ENCODE results near the gene PCDH17. TPM values are rescaled to one million over a fixed set of nuclear protein-coding genes. Genes with fewer than 3 reads are reported as not detected.

The PCDH17 gene
- total and polyA plus RNA-seq, 2 of the 8 experiments (the other 6 are each of a cell fraction or from before 2014, with no cell fraction given): 0.20 to 0.60 TPM

GRCh38 chr13:57748096-57748495 lies 116.6 kb downstream of the PCDH17 start:
- no peak overlapping the region for H4K8ac ChIP-seq (ENCODE audit: extremely low read depth, insufficient read depth, low read length)
- no peak overlapping the region for H3K56ac ChIP-seq (replicated peaks; ENCODE audit: insufficient read length, low read depth, low read length)
- H3K4ac ChIP-seq (replicated peaks; ENCODE audit: insufficient read length, low read depth, low read length): no peak overlapping the region
- H2BK12ac ChIP-seq (ENCODE audit: low read depth, low read length): no peak overlapping the region
- H3K27me3 ChIP-seq (replicated peaks in 1 of 4; ENCODE audit: control insufficient read depth in 3 of 4, extremely low read depth in 1 of 4, insufficient read depth in 3 of 4, low read length in 3 of 4): no peaks in the 10 kb centered on the region
- no peaks in the 10 kb centered on the region for H3K4me1 ChIP-seq (replicated peaks in 1 of 4; ENCODE audit: control insufficient read depth in 3 of 4, insufficient read depth in 4 of 4, low read length in 3 of 4)
- no peak overlapping the region for H2BK20ac ChIP-seq (ENCODE audit: low read length)
- H3K79me2 ChIP-seq (ENCODE audit: control insufficient read depth in 1 of 2, insufficient read depth in 2 of 2, low read length in 2 of 2): no peaks in the 10 kb centered on the region
- H3K4me3 ChIP-seq (ENCODE audit: extremely low read depth in 1 of 4, insufficient read depth in 2 of 4, low read depth in 3 of 4, low read length in 4 of 4): no peak overlapping the region
- TF ChIP-seq SIN3A (conservative IDR thresholded peaks at IDR 0.05 in 1 of 2, IDR thresholded peaks at IDR 0.05 in 1 of 2; ENCODE audit: low read depth in 1 of 2, low read length in 2 of 2): no peak
- no peaks in the 10 kb centered on the region for H3K9me3 ChIP-seq (ENCODE audit: insufficient read depth in 2 of 2, low read depth in 1 of 2, low read length in 1 of 2)
- no peaks in the 10 kb centered on the region for H3K36me3 ChIP-seq (ENCODE audit: control insufficient read depth in 2 of 4, insufficient read depth in 4 of 4, low read length in 3 of 4)
- H2AFZ ChIP-seq (ENCODE audit: low read length): no peak overlapping the region
- no peaks in the 10 kb centered on the region for H3K23me2 ChIP-seq (ENCODE audit: low read depth, low read length)
- no peak overlapping the region for H3K4me2 ChIP-seq (ENCODE audit: insufficient read depth in 1 of 2, low read depth in 2 of 2, low read length in 2 of 2)
- no peak for FAIRE-seq
- H4K91ac ChIP-seq (replicated peaks; ENCODE audit: insufficient read length, low read length): no peak overlapping the region
- H3K27ac ChIP-seq (ENCODE audit: low read depth, low read length): no peak overlapping the region
- no peaks in the 10 kb centered on the region for H3K79me1 ChIP-seq (ENCODE audit: low read depth, low read length)
- no peak for DNase-seq (ENCODE audit: low read depth in 1 of 2, low spot score in 2 of 2)
- no peak overlapping the region for H3K9ac ChIP-seq (replicated peaks in 1 of 4; ENCODE audit: extremely low read depth in 1 of 4, low read depth in 3 of 4, low read length in 3 of 4)
- H2AK5ac ChIP-seq (ENCODE audit: low read depth, low read length): no peak overlapping the region
- no peak overlapping the region for H4K5ac ChIP-seq (ENCODE audit: insufficient read length, low read depth, low read length)
- ChIA-PET CTCF (ENCODE audit: partially characterized antibody) (no interaction called here), POLR2A (ENCODE audit: partially characterized antibody) (no interaction called here)
- no peak overlapping the region for H2BK120ac ChIP-seq (replicated peaks; ENCODE audit: low read depth, low read length)
- no peaks in the 10 kb centered on the region for H4K20me1 ChIP-seq (replicated peaks in 1 of 2; ENCODE audit: control insufficient read depth in 1 of 2, insufficient read depth in 2 of 2, low read length in 2 of 2)
- H2BK15ac ChIP-seq (ENCODE audit: low read length): no peak overlapping the region
- H3K18ac ChIP-seq (ENCODE audit: extremely low read depth, low read length): no peak overlapping the region
- no peak overlapping the region for H3K23ac ChIP-seq (ENCODE audit: insufficient read length)
- no peak overlapping the region for H2BK5ac ChIP-seq (ENCODE audit: low read depth, low read length)
- H3K14ac ChIP-seq (ENCODE audit: insufficient read length): no peak overlapping the region
- 76% methylated on average over 3 of the region's 3 CpGs; no CpG with 5 or more reads in 1 of the 2 experiments for WGBS, 2 experiments (ENCODE audit: extremely low coverage in 1 of 2, insufficient coverage in 1 of 2, insufficient read length in 1 of 2, insufficient replicate concordance in 2 of 2, low coverage in 1 of 2, low lambda C conversion rate in 2 of 2, missing lambda C conversion rate in 1 of 2)

Data from H1 (cell line).